OCI-LY1 (cell line): ENCODE measurements around the gene HEBP1.
A peak's percentile ranks its signal among the peaks of the same experiment; 100 is the strongest.

Experiments used
- H2AFZ ChIP-seq: fragments of 200-600 bp; sonication (generic), shearing (Covaris generic); 2 replicates; pipeline ENCODE4 v1.6.0; 2014; ENCODE audit warnings: antibody characterized with exemption, mild to moderate bottlenecking, low read length
- H3F3A ChIP-seq: fragments of 200-600 bp; sonication (generic), shearing (Covaris generic); 2 replicates; pipeline ENCODE4 v1.6.0; 2014; ENCODE audit warnings: mild to moderate bottlenecking, antibody characterized with exemption, low read length, moderate library complexity; ENCODE audit not compliant: insufficient read depth
- H3K27ac ChIP-seq: fragments of 200-600 bp; sonication (generic); 2 replicates; pipeline ENCODE4 v1.5.1; 2014; ENCODE audit warnings: low read length, mixed run types, mild to moderate bottlenecking, low read depth; ENCODE audit not compliant: poor library complexity, severe bottlenecking
- H3K27me3 ChIP-seq: fragments of 200-600 bp; sonication (generic); 2 replicates; pipeline ENCODE4 v1.6.0; 2014; ENCODE audit warnings: antibody characterized with exemption, mild to moderate bottlenecking, low read length, moderate library complexity; ENCODE audit not compliant: insufficient read depth
- H3K36me3 ChIP-seq: fragments of 200-600 bp; sonication (generic); 2 replicates; pipeline ENCODE4 v1.6.1; 2014; ENCODE audit warnings: mild to moderate bottlenecking, antibody characterized with exemption, low read length, moderate library complexity, mixed read lengths; ENCODE audit not compliant: insufficient read depth
- H3K4me1 ChIP-seq: fragments of 200-600 bp; sonication (generic); 2 replicates; pipeline ENCODE4 v1.5.1; 2014; ENCODE audit warnings: mild to moderate bottlenecking, low read length, moderate library complexity; ENCODE audit not compliant: insufficient read depth, severe bottlenecking
- H3K4me2 ChIP-seq: fragments of 200-600 bp; sonication (generic), shearing (Covaris generic); 2 replicates; pipeline ENCODE4 v1.6.1; 2014; ENCODE audit warnings: low read length
- H3K4me3 ChIP-seq: fragments of 200-600 bp; sonication (generic); 2 replicates; pipeline ENCODE4 v1.5.1; 2014; ENCODE audit warnings: low read length, low read depth, mild to moderate bottlenecking, mixed read lengths; ENCODE audit not compliant: poor library complexity, severe bottlenecking
- H3K79me2 ChIP-seq: fragments of 200-600 bp; shearing (Covaris generic); 2 replicates; pipeline ENCODE4 v1.6.1; 2016; ENCODE audit warnings: mixed run types, low read length, mixed read lengths; ENCODE audit not compliant: insufficient read depth
- H3K9ac ChIP-seq: fragments of 200-600 bp; sonication (generic), shearing (Covaris generic); 2 replicates; pipeline ENCODE4 v1.6.1; 2014; ENCODE audit warnings: mild to moderate bottlenecking, low read length, mixed read lengths
- H3K9me2 ChIP-seq: fragments of 200-600 bp; sonication (generic), shearing (Covaris generic); 2 replicates; pipeline ENCODE4 v1.6.1; 2014; ENCODE audit warnings: low read depth, mild to moderate bottlenecking, low read length, mixed read lengths
- H3K9me3 ChIP-seq: fragments of 200-600 bp; shearing (Covaris generic); 2 replicates; pipeline ENCODE4 v1.6.1; 2014; ENCODE audit warnings: low read length, mixed read lengths
- H4K20me1 ChIP-seq: fragments of 200-600 bp; sonication (generic), shearing (Covaris generic); 2 replicates; pipeline ENCODE4 v1.6.0; 2016; ENCODE audit warnings: mild to moderate bottlenecking, low read length; ENCODE audit not compliant: insufficient read depth
- CTCF ChIP-seq: fragments of 200-600 bp; sonication (generic), shearing (Covaris generic); IDR thresholded peaks from 2 replicates; pipeline ENCODE4 v1.5.1; 2017; ENCODE audit warnings: mild to moderate bottlenecking, antibody characterized with exemption, low read length, moderate library complexity, mixed read lengths
- EZH2 ChIP-seq: fragments of 200-600 bp; sonication (generic), shearing (Covaris generic); IDR thresholded peaks from 2 replicates; pipeline ENCODE4 v1.8.0; 2017; ENCODE audit warnings: borderline replicate concordance, mixed run types, mild to moderate bottlenecking, antibody characterized with exemption, low read length, moderate library complexity, mixed read lengths

The HEBP1 gene

GRCh38 chr12:12977231-12977630, 22.8 kb downstream of the HEBP1 start:
- H3K9me3 ChIP-seq, result no peaks in the 10 kb centered on the region
- H3F3A ChIP-seq, result no peaks in the 10 kb centered on the region
- H3K27ac ChIP-seq, result no peak overlapping the region
- TF ChIP-seq CTCF (no peak), EZH2 (no peak)
- H4K20me1 ChIP-seq, result no peaks in the 10 kb centered on the region
- no peak overlapping the region for H2AFZ ChIP-seq
- no peaks in the 10 kb centered on the region for H3K36me3 ChIP-seq
- no peak overlapping the region for H3K9ac ChIP-seq
- H3K27me3 ChIP-seq, result no peaks in the 10 kb centered on the region
- no peaks in the 10 kb centered on the region for H3K79me2 ChIP-seq
- H3K9me2 ChIP-seq, result no peaks in the 10 kb centered on the region
- no peak overlapping the region for H3K4me2 ChIP-seq
- H3K4me3 ChIP-seq, result no peak overlapping the region
- no peaks in the 10 kb centered on the region for H3K4me1 ChIP-seq

GRCh38 chr12:12976366-12976765, 23.7 kb downstream of the HEBP1 start:
- no peak overlapping the region for H3K27ac ChIP-seq
- H3K4me2 ChIP-seq, result no peak overlapping the region
- H3K9me2 ChIP-seq, result no peaks in the 10 kb centered on the region
- no peaks in the 10 kb centered on the region for H3F3A ChIP-seq
- H3K4me1 ChIP-seq, result no peaks in the 10 kb centered on the region
- no peak overlapping the region for H3K9ac ChIP-seq
- no peaks in the 10 kb centered on the region for H3K27me3 ChIP-seq
- no peaks in the 10 kb centered on the region for H3K36me3 ChIP-seq
- TF ChIP-seq EZH2 (no peak), CTCF (no peak)
- H3K79me2 ChIP-seq, result no peaks in the 10 kb centered on the region
- H3K4me3 ChIP-seq, result no peak overlapping the region
- no peak overlapping the region for H2AFZ ChIP-seq
- no peaks in the 10 kb centered on the region for H3K9me3 ChIP-seq
- H4K20me1 ChIP-seq, result no peaks in the 10 kb centered on the region

GRCh38 chr12:12975322-12976077, 24.6 kb downstream of the HEBP1 start:
- no peak overlapping the region for H3K9ac ChIP-seq
- no peaks in the 10 kb centered on the region for H4K20me1 ChIP-seq
- TF ChIP-seq CTCF (peak; percentile 50; the same call in 1 of the 2 replicates), EZH2 (no peak)
- no peak overlapping the region for H3K4me3 ChIP-seq
- H3K79me2 ChIP-seq, result no peaks in the 10 kb centered on the region
- no peaks in the 10 kb centered on the region for H3K36me3 ChIP-seq
- H3K27ac ChIP-seq, result no peak overlapping the region
- no peaks in the 10 kb centered on the region for H3K27me3 ChIP-seq
- no peaks in the 10 kb centered on the region for H3K9me2 ChIP-seq
- H3K4me1 ChIP-seq, result no peaks in the 10 kb centered on the region
- no peaks in the 10 kb centered on the region for H3K9me3 ChIP-seq
- H3K4me2 ChIP-seq, result no peak overlapping the region
- H2AFZ ChIP-seq, result no peak overlapping the region
- H3F3A ChIP-seq, result no peaks in the 10 kb centered on the region
